Neural progenitor cell (in vitro differentiated cells): ENCODE measurements around the gene PLEKHA7. TPM values are rescaled to one million over a fixed set of nuclear protein-coding genes. Genes with fewer than 3 reads are reported as not detected.

Source experiments
- DNase-seq: peaks from one replicate; pipeline ENCODE4 v3.0.0-alpha.2; 2016; ENCODE audit warnings: low spot score
- H2AFZ ChIP-seq: fragments of 200-600 bp; sonication (generic); replicated peaks from 2 replicates; pipeline ENCODE4 v1.6.1; 2016; ENCODE audit warnings: antibody characterized with exemption
- H3F3A ChIP-seq: fragments of 200-600 bp; sonication (generic); 2 replicates; pipeline ENCODE4 v1.6.1; 2016; ENCODE audit warnings: antibody characterized with exemption, low read depth
- H3K27ac ChIP-seq: fragments of 200-600 bp; sonication (generic); 2 replicates; pipeline ENCODE4 v1.5.1; 2016; ENCODE audit warnings: mild to moderate bottlenecking
- H3K27me3 ChIP-seq: fragments of 200-600 bp; sonication (generic); 2 replicates; pipeline ENCODE4 v1.6.1; 2016; ENCODE audit warnings: mild to moderate bottlenecking, moderate library complexity
- H3K36me3 ChIP-seq: fragments of 200-600 bp; sonication (generic); 2 replicates; pipeline ENCODE4 v1.5.1; 2016
- H3K4me1 ChIP-seq: fragments of 200-600 bp; sonication (generic); 2 replicates; pipeline ENCODE4 v1.6.1; 2016; ENCODE audit warnings: mixed run types
- H3K4me2 ChIP-seq: fragments of 200-600 bp; sonication (generic); 2 replicates; pipeline ENCODE4 v1.6.1; 2016
- H3K4me3 ChIP-seq: fragments of 200-600 bp; sonication (generic); 2 replicates; pipeline ENCODE4 v1.5.1; 2016
- H3K79me2 ChIP-seq: fragments of 200-600 bp; sonication (generic); 2 replicates; pipeline ENCODE4 v1.6.1; 2016; ENCODE audit warnings: low read depth
- H3K9ac ChIP-seq: fragments of 200-600 bp; sonication (generic); 2 replicates; pipeline ENCODE4 v1.6.1; 2016
- H3K9me3 ChIP-seq: fragments of 200-600 bp; sonication (generic); 2 replicates; pipeline ENCODE4 v1.5.1; 2016; ENCODE audit warnings: low read depth
- H4K20me1 ChIP-seq: fragments of 200-600 bp; sonication (generic); 2 replicates; pipeline ENCODE4 v1.6.1; 2016; ENCODE audit warnings: low read depth
- H3K27ac Mint-ChIP-seq: 3 replicates; pipeline ENCODE4 v1.8.0; 2021; ENCODE audit warnings: mixed read lengths
- H3K27me3 Mint-ChIP-seq: 2 replicates; pipeline ENCODE4 v1.8.0; 2022; ENCODE audit warnings: low read depth, mild to moderate bottlenecking, inconsistent platforms, moderate library complexity, mixed read lengths; ENCODE audit not compliant: insufficient read depth
- H3K36me3 Mint-ChIP-seq: 3 replicates; pipeline ENCODE4 v1.8.0; 2021; ENCODE audit warnings: mixed read lengths
- H3K4me1 Mint-ChIP-seq: 3 replicates; pipeline ENCODE4 v1.8.0; 2021; ENCODE audit warnings: mixed read lengths
- H3K4me3 Mint-ChIP-seq: 3 replicates; pipeline ENCODE4 v1.8.0; 2021; ENCODE audit warnings: mild to moderate bottlenecking, moderate library complexity, mixed read lengths
- H3K9me3 Mint-ChIP-seq: 3 replicates; pipeline ENCODE4 v1.8.0; 2020; ENCODE audit warnings: mixed read lengths
- CTCF ChIP-seq: fragments of 200-600 bp; sonication (generic); IDR thresholded peaks from 2 replicates; pipeline ENCODE4 v1.5.1; 2017; ENCODE audit warnings: antibody characterized with exemption, mild to moderate bottlenecking
- EZH2 ChIP-seq: fragments of 200-600 bp; sonication (generic); IDR thresholded peaks from 2 replicates; pipeline ENCODE4 v1.6.1; 2017; ENCODE audit warnings: antibody characterized with exemption, mild to moderate bottlenecking, moderate library complexity
- EZH2phosphoT487 ChIP-seq: fragments of 200-600 bp; sonication (generic); IDR thresholded peaks from 2 replicates; pipeline ENCODE4 v1.6.1; 2017; ENCODE audit warnings: antibody characterized with exemption
- total RNA-seq: library from RNA; depleted of rRNA; stranded (reverse); fragments of >200 nt; gene quantifications from 2 replicates; pipeline ENCODE4 v1.2.3, GENCODE V29; 2015; ENCODE audit warnings: low replicate concordance

PLEKHA7 gene
- total RNA-seq, 1 donor from 2014 or later, result 20.3 TPM

DNA sequence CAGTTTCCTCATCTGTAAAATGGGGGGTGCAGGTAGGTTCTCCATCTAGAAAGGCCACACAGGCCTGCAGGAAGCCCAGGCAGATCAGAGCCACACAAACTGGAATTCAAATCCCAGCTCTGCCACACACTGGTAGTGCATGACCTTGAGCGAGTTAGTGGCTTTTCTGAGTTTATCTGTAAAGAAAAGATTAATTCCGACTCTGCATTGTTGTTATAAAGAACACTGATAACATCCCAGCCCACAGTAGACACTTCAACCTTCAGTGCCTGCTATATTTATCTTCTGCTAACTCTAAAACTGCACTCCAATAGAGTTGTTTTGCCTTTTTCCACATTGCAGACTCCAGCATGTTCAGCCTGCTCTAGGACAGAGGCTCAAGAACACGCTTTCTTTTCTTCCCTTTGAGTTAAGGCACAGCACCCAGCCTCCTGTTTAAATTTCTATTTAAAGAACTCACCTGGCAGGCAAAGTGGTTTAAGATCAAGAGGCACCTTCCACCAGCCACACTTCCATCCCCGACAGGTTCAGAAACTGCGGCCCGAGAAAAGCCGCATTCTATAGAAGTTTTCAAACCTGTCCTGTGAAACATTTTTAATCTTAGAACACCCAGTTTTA lies 133.9 kb downstream of the PLEKHA7 start:
- no peaks in the 10 kb centered on the region for H3K36me3 ChIP-seq
- H3K9me3 ChIP-seq, result no peaks in the 10 kb centered on the region
- no peaks in the 10 kb centered on the region for H3K27me3 ChIP-seq
- H3K9me3 Mint-ChIP-seq, result no peaks in the 10 kb centered on the region
- H3K27me3 Mint-ChIP-seq, result peaks cover 5% of the 10 kb centered on the region
- H3K4me3 Mint-ChIP-seq, result no peak overlapping the region
- peaks cover 41% of the 10 kb centered on the region for H3K4me1 ChIP-seq
- DNase-seq, result no peak
- H3K4me3 ChIP-seq, result no peak overlapping the region
- TF ChIP-seq EZH2phosphoT487 (no peak), CTCF (no peak), EZH2 (no peak)
- peaks cover 3% of the 10 kb centered on the region for H3K79me2 ChIP-seq
- no peak overlapping the region for H2AFZ ChIP-seq
- no peaks in the 10 kb centered on the region for H4K20me1 ChIP-seq
- no peak overlapping the region for H3K9ac ChIP-seq
- H3F3A ChIP-seq, result peaks cover 14% of the 10 kb centered on the region
- H3K27ac Mint-ChIP-seq, result no peak overlapping the region
- H3K4me2 ChIP-seq, result no peak overlapping the region
- H3K27ac ChIP-seq, result no peak overlapping the region
- H3K4me1 Mint-ChIP-seq, result peaks cover 9% of the 10 kb centered on the region
- H3K36me3 Mint-ChIP-seq, result no peaks in the 10 kb centered on the region

DNA sequence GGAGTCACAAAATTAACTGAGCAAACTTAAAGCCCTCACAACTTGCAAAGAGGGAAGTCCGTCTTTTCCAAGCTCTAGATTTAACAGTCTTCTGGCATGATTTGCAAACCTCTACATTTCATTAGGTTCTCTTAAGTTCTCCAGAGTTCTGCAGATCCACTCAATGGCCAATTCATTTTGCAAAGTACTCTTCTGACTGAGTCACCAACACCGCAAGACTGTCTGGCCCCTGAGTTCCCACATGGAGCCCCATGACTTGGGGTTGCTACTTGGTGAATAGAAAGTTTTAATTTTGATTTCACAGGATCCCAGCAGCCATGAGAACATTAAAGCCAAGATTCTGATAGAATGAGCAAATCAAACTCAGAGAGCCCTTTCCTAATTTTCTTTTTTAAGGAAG lies 134.5 kb downstream of the PLEKHA7 start:
- Mint-ChIP-seq H3K4me1 (peaks cover 9% of the 10 kb centered on the region), H3K27ac (no peak overlapping the region), H3K36me3 (no peaks in the 10 kb centered on the region), H3K4me3 (no peak overlapping the region), H3K27me3 (peaks cover 5% of the 10 kb centered on the region), H3K9me3 (no peaks in the 10 kb centered on the region)
- TF ChIP-seq EZH2phosphoT487 (no peak), CTCF (no peak), EZH2 (no peak)
- Histone ChIP-seq H3F3A (peaks cover 14% of the 10 kb centered on the region), H3K79me2 (peaks cover 3% of the 10 kb centered on the region), H3K27ac (no peak overlapping the region), H3K4me1 (peaks cover 41% of the 10 kb centered on the region), H3K4me3 (no peak overlapping the region), H3K4me2 (no peak overlapping the region), H2AFZ (no peak overlapping the region), H3K27me3 (no peaks in the 10 kb centered on the region), H4K20me1 (peaks cover 1% of the 10 kb centered on the region), H3K9ac (no peak overlapping the region), H3K9me3 (no peaks in the 10 kb centered on the region), H3K36me3 (no peaks in the 10 kb centered on the region)
- no peak for DNase-seq

GRCh38 chr11:16876837-16877236 lies 137.4 kb downstream of the PLEKHA7 start:
- Histone ChIP-seq H3K4me2 (no peak overlapping the region), H3K79me2 (peaks cover 3% of the 10 kb centered on the region), H3K9me3 (no peaks in the 10 kb centered on the region), H4K20me1 (peaks cover 5% of the 10 kb centered on the region), H3K4me3 (no peak overlapping the region), H2AFZ (no peak overlapping the region), H3F3A (peaks cover 5% of the 10 kb centered on the region), H3K4me1 (peaks cover 34% of the 10 kb centered on the region), H3K27me3 (no peaks in the 10 kb centered on the region), H3K36me3 (no peaks in the 10 kb centered on the region), H3K9ac (no peak overlapping the region), H3K27ac (no peak overlapping the region)
- DNase-seq, result no peak
- Mint-ChIP-seq H3K27me3 (peaks cover 7% of the 10 kb centered on the region), H3K9me3 (no peaks in the 10 kb centered on the region), H3K4me3 (no peak overlapping the region), H3K27ac (no peak overlapping the region), H3K4me1 (peaks cover 9% of the 10 kb centered on the region), H3K36me3 (no peaks in the 10 kb centered on the region)
- TF ChIP-seq EZH2phosphoT487, result no peak
- no peak for TF ChIP-seq CTCF
- TF ChIP-seq EZH2, result no peak
